Right atrium auricular region (tissue), 2 donors: ENCODE data around the gene ASTN2. TPM values are rescaled to one million over a fixed set of nuclear protein-coding genes. Genes with fewer than 3 reads are reported as not detected.

ENCODE experiments used
- DNase-seq: peaks from one replicate; pipeline ENCODE4 v3.0.0-alpha.2; 2019; ENCODE audit warnings: low spot score
- H3K27ac ChIP-seq, 2 donors: fragments of 200-600 bp; sonication (generic); 1 replicate in 1 of 2; 2 replicates in 1 of 2; pipeline ENCODE4 v1.5.1; 2016 to 2019
- H3K27me3 ChIP-seq, 2 donors: fragments of 200-600 bp; sonication (generic); one replicate each; pipeline versions ENCODE4 v1.5.1 to v1.6.0; 2017 to 2019
- H3K36me3 ChIP-seq: fragments of 200-600 bp; sonication (generic); one replicate; pipeline ENCODE4 v1.5.1; 2016
- H3K4me1 ChIP-seq, 2 donors: fragments of 200-600 bp; sonication (generic); one replicate each; pipeline versions ENCODE4 v1.5.1 to v1.6.0; 2017 to 2019
- H3K4me3 ChIP-seq, 2 donors: fragments of 200-600 bp; sonication (generic); 1 replicate in 1 of 2; 2 replicates in 1 of 2; pipeline ENCODE4 v1.5.1; 2017 to 2019; ENCODE audit warnings: mild to moderate bottlenecking in 1 of 2, moderate library complexity in 1 of 2
- H3K9me3 ChIP-seq, 2 donors: fragments of 200-600 bp; sonication (generic); one replicate each; pipeline ENCODE4 v1.5.1; 2019
- CTCF ChIP-seq, 2 donors: fragments of 200-600 bp; sonication (generic); IDR thresholded peaks; one replicate each; pipeline ENCODE4 v1.5.1; 2019; ENCODE audit warnings: antibody characterized with exemption in 2 of 2
- total RNA-seq, 2 donors: library from RNA; depleted of rRNA; stranded (reverse); fragments of >200 nt; gene quantifications; one replicate each; pipeline ENCODE4 v1.1.0, GENCODE V29; 2016

Gene ASTN2
- total RNA-seq, 2 donors from 2014 or later: 11.1 to 32.2 TPM

- no peak for DNase-seq
- no peaks in the 10 kb centered on the region for H3K27me3 ChIP-seq
- H3K36me3 ChIP-seq: no peaks in the 10 kb centered on the region
- H3K9me3 ChIP-seq: no peaks in the 10 kb centered on the region
- H3K27ac ChIP-seq: no peak overlapping the region
- H3K4me3 ChIP-seq: no peak overlapping the region
- no peaks in the 10 kb centered on the region for H3K4me1 ChIP-seq
- no peak for TF ChIP-seq CTCF (IDR thresholded peaks at IDR 0.05)
These were observed 697.7 kb downstream of the ASTN2 start for GRCh38 chr9:116717150-116717549.

GRCh38 chr9:116716438-116716837 is 698.4 kb downstream of the ASTN2 start:
- H3K27ac ChIP-seq: no peak overlapping the region
- no peak for DNase-seq
- H3K36me3 ChIP-seq: no peaks in the 10 kb centered on the region
- no peaks in the 10 kb centered on the region for H3K4me1 ChIP-seq
- no peaks in the 10 kb centered on the region for H3K27me3 ChIP-seq
- no peak for TF ChIP-seq CTCF (IDR thresholded peaks at IDR 0.05)
- no peak overlapping the region for H3K4me3 ChIP-seq
- H3K9me3 ChIP-seq: no peaks in the 10 kb centered on the region

- TF ChIP-seq CTCF (IDR thresholded peaks at IDR 0.05): no peak
- no peak overlapping the region for H3K4me3 ChIP-seq
- no peaks in the 10 kb centered on the region for H3K9me3 ChIP-seq
- H3K36me3 ChIP-seq: no peaks in the 10 kb centered on the region
- no peaks in the 10 kb centered on the region for H3K27me3 ChIP-seq
- no peak overlapping the region for H3K27ac ChIP-seq
- no peak for DNase-seq
- no peaks in the 10 kb centered on the region for H3K4me1 ChIP-seq
These were observed 699.1 kb downstream of the ASTN2 start for GRCh38 chr9:116715751-116716150.

GRCh38 chr9:116713271-116713670 is 701.6 kb downstream of the ASTN2 start:
- Histone ChIP-seq H3K9me3 (no peaks in the 10 kb centered on the region), H3K27ac (no peak overlapping the region), H3K4me3 (no peak overlapping the region), H3K4me1 (no peaks in the 10 kb centered on the region), H3K36me3 (no peaks in the 10 kb centered on the region), H3K27me3 (no peaks in the 10 kb centered on the region)
- DNase-seq: no peak
- TF ChIP-seq CTCF (IDR thresholded peaks at IDR 0.05): no peak

GRCh38 chr9:116712781-116713180 is 702.1 kb downstream of the ASTN2 start:
- Histone ChIP-seq H3K27ac (no peak overlapping the region), H3K9me3 (no peaks in the 10 kb centered on the region), H3K27me3 (no peaks in the 10 kb centered on the region), H3K4me1 (no peaks in the 10 kb centered on the region), H3K36me3 (no peaks in the 10 kb centered on the region), H3K4me3 (no peak overlapping the region)
- TF ChIP-seq CTCF (IDR thresholded peaks at IDR 0.05): no peak
- no peak for DNase-seq
